ENCODE measurements around the gene C17orf113. TPM values are rescaled to one million over a fixed set of nuclear protein-coding genes. Genes with fewer than 3 reads are reported as not detected.

Gene C17orf113
- total and polyA plus RNA-seq, 2 of the 13 experiments (the other 11 are each of a cell fraction or from before 2014, with no cell fraction given), result 0.87 to 1.1 TPM

- peak; percentile 65 for TF ChIP-seq PAXIP1 (CRISPR knock-in tag; conservative IDR thresholded peaks at IDR 0.05)
- peak; percentile 95 for TF ChIP-seq ZNF670 (CRISPR knock-in tag; IDR thresholded peaks at IDR 0.05; ENCODE audit: borderline replicate concordance)
- peak; percentile 85; the same call in 1 of the 2 replicates for TF ChIP-seq CHD4 (IDR thresholded peaks at IDR 0.05; ENCODE audit: borderline replicate concordance, low read length)
- TF ChIP-seq FOSL2 (CRISPR knock-in tag; IDR thresholded peaks at IDR 0.05), result peak; percentile 66; the same call in 1 of the 2 replicates
- no peak; the same call in 1 of the 2 replicates for TF ChIP-seq ZMAT3 (CRISPR knock-in tag; conservative IDR thresholded peaks at IDR 0.05)
- peak; percentile 50; the same call in 1 of the 2 replicates for TF ChIP-seq RFXAP (CRISPR knock-in tag; IDR thresholded peaks at IDR 0.05; ENCODE audit: borderline replicate concordance)
- TF ChIP-seq KAT8 (CRISPR knock-in tag; IDR thresholded peaks at IDR 0.05), result peak; percentile 99
- TF ChIP-seq, protein P1, sequence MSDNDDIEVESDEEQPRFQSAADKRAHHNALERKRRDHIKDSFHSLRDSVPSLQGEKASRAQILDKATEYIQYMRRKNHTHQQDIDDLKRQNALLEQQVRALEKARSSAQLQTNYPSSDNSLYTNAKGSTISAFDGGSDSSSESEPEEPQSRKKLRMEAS (IDR thresholded peaks at IDR 0.05), result peak; percentile 70
- no peak; the same call in 1 of the 2 replicates for TF ChIP-seq IRF1 (CRISPR knock-in tag; IDR thresholded peaks at IDR 0.05; ENCODE audit: low read depth)
- peak; percentile 71; the same call in 1 of the 2 replicates for TF ChIP-seq SRF (IDR thresholded peaks at IDR 0.05; ENCODE audit: low read depth, low read length)
- no peak for TF ChIP-seq BCLAF1 (IDR thresholded peaks at IDR 0.05)
- no peak for TF ChIP-seq SOX13 (IDR thresholded peaks at IDR 0.05)
- TF ChIP-seq SOX13 (CRISPR knock-in tag; conservative IDR thresholded peaks at IDR 0.05 in 1 of 2, IDR thresholded peaks at IDR 0.05 in 1 of 2), result peak in 1 of 2 experiments; percentile 69; a peak in 1 of 4 replicates
- peak; percentile 80; the same call in 1 of the 2 replicates for TF ChIP-seq ZNF614 (CRISPR knock-in tag; IDR thresholded peaks at IDR 0.05; ENCODE audit: borderline replicate concordance)
- peak; percentile 74; the same call in 1 of the 2 replicates for TF ChIP-seq MXD3 (CRISPR knock-in tag; IDR thresholded peaks at IDR 0.05)
- peak; percentile 71 for TF ChIP-seq CREM (IDR thresholded peaks at IDR 0.05)
- TF ChIP-seq CREM (CRISPR knock-in tag; IDR thresholded peaks at IDR 0.05), result no peak
- no peak for TF ChIP-seq ZNF577 (CRISPR knock-in tag; IDR thresholded peaks at IDR 0.05; ENCODE audit: borderline replicate concordance, low read depth)
- peak; percentile 37; the same call in 1 of the 2 replicates for TF ChIP-seq RAD21 (CRISPR knock-in tag; IDR thresholded peaks at IDR 0.05)
- TF ChIP-seq GTF3A (CRISPR knock-in tag; conservative IDR thresholded peaks at IDR 0.05), result 0 out of 2 replicates have a peak, but pooled peaks have one; percentile 46
- TF ChIP-seq SRSF9 (IDR thresholded peaks at IDR 0.05; ENCODE audit: borderline replicate concordance, insufficient read depth, low read depth, low read length, poor library complexity, severe bottlenecking), result no peak
Observed at GRCh38 chr17:42019509-42020404, 30.6 kb downstream of the C17orf113 start, which contains the start of gene NKIRAS2 (continued).

Measured in HepG2 (cell line).